B cell (primary cell): ENCODE measurements around the gene APOC3. TPM values are rescaled to one million over a fixed set of nuclear protein-coding genes. Genes with fewer than 3 reads are reported as not detected.

Experiments used
- ATAC-seq: fragments of 200-7000 bp; cut with Tn5 transposase; one replicate; pipeline ENCODE4 v1.10.0; 2021; ENCODE audit warnings: low read depth, mild to moderate bottlenecking, moderate number of reproducible peaks, moderate library complexity
- CTCF ChIA-PET: fragments of 350-600 bp; sonication (Branson Sonifier 250); formaldehyde crosslinking; loops from one replicate; lab custom pipeline; 2021; ENCODE audit warnings: antibody characterized with exemption, inconsistent platforms; lab: Charles Lee
- POLR2A ChIA-PET: fragments of 350-600 bp; sonication (Branson Sonifier 250); formaldehyde crosslinking; loops from one replicate; lab custom pipeline; 2021; ENCODE audit warnings: antibody characterized with exemption; lab: Charles Lee
- DNase-seq: peaks from one replicate; pipeline ENCODE4 v3.0.0; 2013
- H2AFZ ChIP-seq: 2 replicates; pipeline ENCODE4 v1.6.1; 2012; ENCODE audit warnings: mild to moderate bottlenecking, low read depth, low read length; ENCODE audit not compliant: insufficient read depth, poor library complexity, severe bottlenecking
- H3K27ac ChIP-seq, 2 donors: 1 replicate in 1 of 2; 2 replicates in 1 of 2; pipeline ENCODE4 v1.5.1; 2012 to 2013; ENCODE audit warnings: low read length in 2 of 2, mild to moderate bottlenecking in 2 of 2, moderate library complexity in 1 of 2
- H3K27me3 ChIP-seq, 4 experiments: fragments of 200-600 bp in 1 of 4; sonication (generic) in 1 of 4; replicated peaks in 1 of 4; 1 replicate in 2 of 4; 2 replicates in 2 of 4; pipeline versions ENCODE4 v1.6.1 to v1.7.0; 2013 to 2016; ENCODE audit warnings: low read length in 3 of 4, mild to moderate bottlenecking in 2 of 4, mixed read lengths in 1 of 4, moderate library complexity in 1 of 4; ENCODE audit not compliant: insufficient read depth in 4 of 4, control insufficient read depth in 3 of 4; ENCODE audit errors: control extremely low read depth in 1 of 4
- H3K36me3 ChIP-seq, 2 experiments: replicated peaks in 1 of 2; 1 replicate in 1 of 2; 2 replicates in 1 of 2; pipeline versions ENCODE4 v1.6.1 to v1.7.1; 2013; ENCODE audit warnings: low read length in 1 of 2; ENCODE audit not compliant: insufficient read depth in 2 of 2, control insufficient read depth in 1 of 2; ENCODE audit errors: control extremely low read depth in 1 of 2, extremely low read depth in 1 of 2
- H3K4me1 ChIP-seq, 2 donors: fragments of 200-600 bp in 1 of 2; sonication (generic) in 1 of 2; 1 replicate in 1 of 2; 2 replicates in 1 of 2; pipeline versions ENCODE4 v1.5.1 to v1.6.1; 2013 to 2017; ENCODE audit warnings: low read length in 2 of 2; ENCODE audit not compliant: control insufficient read depth in 2 of 2, insufficient read depth in 2 of 2
- H3K4me2 ChIP-seq: replicated peaks from 2 replicates; pipeline ENCODE3; 2012; ENCODE audit warnings: mild to moderate bottlenecking, low read depth, low read length; ENCODE audit not compliant: poor library complexity, severe bottlenecking
- H3K4me3 ChIP-seq, 5 experiments: fragments of 200-600 bp in 1 of 5; sonication (generic) in 1 of 5; 1 replicate in 3 of 5; 2 replicates in 2 of 5; pipeline versions ENCODE4 v1.5.1 to v1.7.0; 2011 to 2016; ENCODE audit warnings: low read length in 4 of 5, mild to moderate bottlenecking in 4 of 5, low read depth in 2 of 5, control low read depth in 1 of 5, moderate library complexity in 1 of 5; ENCODE audit not compliant: insufficient read depth in 1 of 5; ENCODE audit errors: control extremely low read depth in 1 of 5, extremely low read depth in 1 of 5
- H3K79me2 ChIP-seq: fragments of 200-600 bp; sonication (generic); one replicate; pipeline ENCODE4 v1.6.0; 2016; ENCODE audit warnings: low read length; ENCODE audit not compliant: control insufficient read depth, insufficient read depth
- H3K9ac ChIP-seq: fragments of 200-600 bp; sonication (generic); 2 replicates; pipeline ENCODE4 v1.6.1; 2017; ENCODE audit warnings: mild to moderate bottlenecking, low read length, moderate library complexity
- H3K9me3 ChIP-seq, 3 donors: one replicate each; pipeline versions ENCODE4 v1.6.1 to v1.7.1; 2013; ENCODE audit warnings: low read length in 2 of 3; ENCODE audit not compliant: control insufficient read depth in 2 of 3, insufficient read depth in 1 of 3; ENCODE audit errors: control extremely low read depth in 1 of 3
- H4K20me1 ChIP-seq: 2 replicates; pipeline ENCODE4 v1.6.0; 2012; ENCODE audit warnings: mild to moderate bottlenecking, low read length; ENCODE audit not compliant: insufficient read depth, control insufficient read depth, poor library complexity, severe bottlenecking
- H3K27ac Mint-ChIP-seq: one replicate; pipeline ENCODE4 v1.8.0; 2021; ENCODE audit warnings: mixed read lengths
- H3K27me3 Mint-ChIP-seq: one replicate; pipeline ENCODE4 v1.8.0; 2021; ENCODE audit warnings: mixed read lengths
- H3K4me1 Mint-ChIP-seq: one replicate; pipeline ENCODE4 v1.8.0; 2021; ENCODE audit warnings: mixed read lengths
- H3K4me3 Mint-ChIP-seq: one replicate; pipeline ENCODE4 v1.8.0; 2021; ENCODE audit warnings: mixed read lengths
- H3K9me3 Mint-ChIP-seq: one replicate; pipeline ENCODE4 v1.8.0; 2022; ENCODE audit warnings: mixed read lengths; ENCODE audit not compliant: insufficient read depth
- CTCF ChIP-seq: fragments of 200-600 bp; IDR thresholded peaks from one replicate; pipeline ENCODE4 v1.8.0; 2022; ENCODE audit warnings: antibody characterized with exemption, mild to moderate bottlenecking
- EZH2 ChIP-seq: IDR thresholded peaks from 2 replicates; pipeline ENCODE4 v1.6.1; 2012; ENCODE audit warnings: borderline replicate concordance, low read depth, mild to moderate bottlenecking, moderate library complexity, low read length; ENCODE audit not compliant: insufficient read depth, poor library complexity, severe bottlenecking
- WGBS: methylation state at CpG from one replicate; pipeline ENCODE4 v1.1.5; 2013; ENCODE audit warnings: missing lambda C conversion rate; ENCODE audit not compliant: insufficient coverage; 5-methylcytosine and 5-hydroxymethylcytosine counted together
- intact Hi-C: fragments of 100-400 bp; cut with micrococcal nuclease; formaldehyde crosslinking; loops from one replicate; pipeline ENCODE4 v1.10.0; 2022
- polyA plus RNA-seq: library from polyadenylated mRNA; depleted of rRNA; stranded (reverse); fragments of >200 nt; gene quantifications from 2 replicates; pipeline ENCODE4 v1.2.3, GENCODE V29; 2012
- total RNA-seq, 2 donors: library from RNA; stranded (reverse); fragments of 120-200 nt in 1 of 2; gene quantifications; 1 replicate in 1 of 2; 2 replicates in 1 of 2; pipeline versions ENCODE4 v1.2.3 to v1.2.4, GENCODE V29; 2013 to 2022

APOC3 gene
- total and polyA plus RNA-seq, 2 donors (not counting 1 experiment from before 2014, with no cell fraction given), result not detected

- H3K9ac ChIP-seq, result no peak overlapping the region
- no peak overlapping the region for H3K4me3 Mint-ChIP-seq
- H3K4me1 ChIP-seq, result peaks cover 0 to 4% of the 10 kb centered on the region in 2 donors
- H4K20me1 ChIP-seq, result no peaks in the 10 kb centered on the region
- H3K27me3 ChIP-seq, result peaks cover 0 to 4% (median 0%) of the 10 kb centered on the region in 4 experiments
- no peaks in the 10 kb centered on the region for H3K9me3 Mint-ChIP-seq
- 93% methylated on average over 6 of the region's 9 CpGs for WGBS
- ChIA-PET CTCF (no interaction called here), POLR2A (no interaction called here)
- no peak overlapping the region for H2AFZ ChIP-seq
- H3K27ac Mint-ChIP-seq, result no peak overlapping the region
- no peak overlapping the region for H3K27ac ChIP-seq
- intact Hi-C loops, result no loop called here
- TF ChIP-seq EZH2, result no peak
- no peak for TF ChIP-seq CTCF
- H3K4me2 ChIP-seq, result no peak overlapping the region
- H3K36me3 ChIP-seq, result peaks cover 0 to 21% of the 10 kb centered on the region in 2 experiments
- H3K27me3 Mint-ChIP-seq, result no peaks in the 10 kb centered on the region
- DNase-seq, result no peak
- H3K79me2 ChIP-seq, result no peaks in the 10 kb centered on the region
- H3K9me3 ChIP-seq, result no peaks in the 10 kb centered on the region
- ATAC-seq, result no peak
- no peak overlapping the region for H3K4me3 ChIP-seq
- peaks cover 4% of the 10 kb centered on the region for H3K4me1 Mint-ChIP-seq
Measured at GRCh38 chr11:116840746-116841296, 11.1 kb downstream of the APOC3 start.

- no peaks in the 10 kb centered on the region for H3K9me3 Mint-ChIP-seq
- Histone ChIP-seq H4K20me1 (no peaks in the 10 kb centered on the region), H3K36me3 (peaks cover 7 to 34% of the 10 kb centered on the region in 2 experiments), H3K9me3 (no peaks in the 10 kb centered on the region), H3K79me2 (no peaks in the 10 kb centered on the region), H2AFZ (no peak overlapping the region), H3K4me1 (no peaks in the 10 kb centered on the region), H3K4me2 (no peak overlapping the region), H3K27ac (no peak overlapping the region), H3K27me3 (no peaks in the 10 kb centered on the region), H3K4me3 (no peak overlapping the region), H3K9ac (no peak overlapping the region)
- DNase-seq (no peak), ATAC-seq (no peak)
- POLR2A ChIA-PET, result no interaction called here
- WGBS, result 94% methylated on average over 3 of the region's 4 CpGs
- H3K4me3 Mint-ChIP-seq, result no peak overlapping the region
- H3K27ac Mint-ChIP-seq, result no peak overlapping the region
- intact Hi-C loops, result no loop called here
- no peak for TF ChIP-seq EZH2
- TF ChIP-seq CTCF, result no peak
- CTCF ChIA-PET, result no interaction called here
- no peaks in the 10 kb centered on the region for H3K4me1 Mint-ChIP-seq
- H3K27me3 Mint-ChIP-seq, result no peaks in the 10 kb centered on the region
Measured at GRCh38 chr11:116842117-116842516, 12.4 kb downstream of the APOC3 start.
